Measurements from ENCODE around the gene LRRN4CL.

LRRN4CL gene

DNA sequence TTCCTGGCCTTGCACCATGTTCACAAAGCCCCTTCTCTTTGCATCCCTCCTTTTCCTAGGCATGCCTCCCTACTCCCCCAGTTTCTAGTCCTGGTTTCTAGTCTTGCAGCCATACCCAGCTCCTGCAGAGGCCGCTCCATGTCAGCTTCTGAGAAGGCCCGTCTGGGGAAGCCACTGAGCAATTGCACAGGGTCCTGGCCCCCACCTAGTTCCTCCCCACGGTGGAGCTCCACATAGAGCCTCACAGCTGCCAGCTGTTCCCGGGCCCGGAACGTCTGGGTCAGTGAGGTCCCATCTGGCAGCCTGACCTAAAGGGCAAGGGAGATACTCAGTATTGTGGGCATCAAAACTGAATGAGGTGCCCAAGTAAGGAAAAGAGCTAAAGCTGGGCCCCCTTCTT lies 12.6 kb downstream of the LRRN4CL start:
- TF ChIP-seq CEBPB (IDR thresholded peaks at IDR 0.05) = no peak
- no peak for TF ChIP-seq ZBTB7A (IDR thresholded peaks at IDR 0.05; ENCODE audit: low read depth)
- TF ChIP-seq FOXM1 (IDR thresholded peaks at IDR 0.05; ENCODE audit: borderline replicate concordance, low read depth) = no peak
- TF ChIP-seq CREB1 (IDR thresholded peaks at IDR 0.05; ENCODE audit: low read depth) = no peak
- TF ChIP-seq, protein P1, sequence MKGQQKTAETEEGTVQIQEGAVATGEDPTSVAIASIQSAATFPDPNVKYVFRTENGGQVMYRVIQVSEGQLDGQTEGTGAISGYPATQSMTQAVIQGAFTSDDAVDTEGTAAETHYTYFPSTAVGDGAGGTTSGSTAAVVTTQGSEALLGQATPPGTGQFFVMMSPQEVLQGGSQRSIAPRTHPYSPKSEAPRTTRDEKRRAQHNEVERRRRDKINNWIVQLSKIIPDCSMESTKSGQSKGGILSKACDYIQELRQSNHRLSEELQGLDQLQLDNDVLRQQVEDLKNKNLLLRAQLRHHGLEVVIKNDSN (IDR thresholded peaks at IDR 0.05) = no peak
- no peak for TF ChIP-seq EP300 (IDR thresholded peaks at IDR 0.05; ENCODE audit: borderline replicate concordance)

DNA sequence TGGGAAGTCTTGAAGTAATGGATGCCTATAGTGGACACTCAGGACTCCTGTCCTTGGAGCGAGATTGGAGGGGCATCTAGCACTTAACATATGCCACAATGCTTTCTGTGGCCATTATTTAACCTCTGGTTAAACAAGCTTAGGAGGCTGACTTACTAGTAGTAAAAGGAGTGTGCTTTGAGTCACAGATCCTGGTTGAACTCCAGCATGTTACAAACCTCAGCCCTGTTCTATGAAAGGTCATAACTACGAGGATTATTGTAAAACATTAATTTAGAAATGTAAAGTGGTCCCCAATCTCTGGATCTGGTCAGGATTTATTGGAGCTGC lies 16.2 kb downstream of the LRRN4CL start:
- TF ChIP-seq EGR1 (IDR thresholded peaks at IDR 0.05) = no peak
- TF ChIP-seq TCF12 (IDR thresholded peaks at IDR 0.05; ENCODE audit: low read depth) = no peak
- no peak for TF ChIP-seq ZBTB7A (IDR thresholded peaks at IDR 0.05; ENCODE audit: low read depth)
- TF ChIP-seq, protein P2, sequence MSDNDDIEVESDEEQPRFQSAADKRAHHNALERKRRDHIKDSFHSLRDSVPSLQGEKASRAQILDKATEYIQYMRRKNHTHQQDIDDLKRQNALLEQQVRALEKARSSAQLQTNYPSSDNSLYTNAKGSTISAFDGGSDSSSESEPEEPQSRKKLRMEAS (IDR thresholded peaks at IDR 0.05) = no peak
- no peak for TF ChIP-seq CREB1 (IDR thresholded peaks at IDR 0.05; ENCODE audit: low read depth)
- TF ChIP-seq NFIC (IDR thresholded peaks at IDR 0.05) = no peak
- TF ChIP-seq TEAD4 (IDR thresholded peaks at IDR 0.05) = no peak
- TF ChIP-seq YY1 (IDR thresholded peaks at IDR 0.05; ENCODE audit: low read depth) = no peak
- TF ChIP-seq, protein P3, sequence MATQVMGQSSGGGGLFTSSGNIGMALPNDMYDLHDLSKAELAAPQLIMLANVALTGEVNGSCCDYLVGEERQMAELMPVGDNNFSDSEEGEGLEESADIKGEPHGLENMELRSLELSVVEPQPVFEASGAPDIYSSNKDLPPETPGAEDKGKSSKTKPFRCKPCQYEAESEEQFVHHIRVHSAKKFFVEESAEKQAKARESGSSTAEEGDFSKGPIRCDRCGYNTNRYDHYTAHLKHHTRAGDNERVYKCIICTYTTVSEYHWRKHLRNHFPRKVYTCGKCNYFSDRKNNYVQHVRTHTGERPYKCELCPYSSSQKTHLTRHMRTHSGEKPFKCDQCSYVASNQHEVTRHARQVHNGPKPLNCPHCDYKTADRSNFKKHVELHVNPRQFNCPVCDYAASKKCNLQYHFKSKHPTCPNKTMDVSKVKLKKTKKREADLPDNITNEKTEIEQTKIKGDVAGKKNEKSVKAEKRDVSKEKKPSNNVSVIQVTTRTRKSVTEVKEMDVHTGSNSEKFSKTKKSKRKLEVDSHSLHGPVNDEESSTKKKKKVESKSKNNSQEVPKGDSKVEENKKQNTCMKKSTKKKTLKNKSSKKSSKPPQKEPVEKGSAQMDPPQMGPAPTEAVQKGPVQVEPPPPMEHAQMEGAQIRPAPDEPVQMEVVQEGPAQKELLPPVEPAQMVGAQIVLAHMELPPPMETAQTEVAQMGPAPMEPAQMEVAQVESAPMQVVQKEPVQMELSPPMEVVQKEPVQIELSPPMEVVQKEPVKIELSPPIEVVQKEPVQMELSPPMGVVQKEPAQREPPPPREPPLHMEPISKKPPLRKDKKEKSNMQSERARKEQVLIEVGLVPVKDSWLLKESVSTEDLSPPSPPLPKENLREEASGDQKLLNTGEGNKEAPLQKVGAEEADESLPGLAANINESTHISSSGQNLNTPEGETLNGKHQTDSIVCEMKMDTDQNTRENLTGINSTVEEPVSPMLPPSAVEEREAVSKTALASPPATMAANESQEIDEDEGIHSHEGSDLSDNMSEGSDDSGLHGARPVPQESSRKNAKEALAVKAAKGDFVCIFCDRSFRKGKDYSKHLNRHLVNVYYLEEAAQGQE (IDR thresholded peaks at IDR 0.05; ENCODE audit: low read depth) = no peak
- TF ChIP-seq CEBPB (IDR thresholded peaks at IDR 0.05) = no peak
- no peak for TF ChIP-seq TAF1 (IDR thresholded peaks at IDR 0.05; ENCODE audit: low read depth)
- no peak for TF ChIP-seq RAD21 (IDR thresholded peaks at IDR 0.05; ENCODE audit: low read depth)
- TF ChIP-seq EP300 (IDR thresholded peaks at IDR 0.05; ENCODE audit: borderline replicate concordance) = no peak
- TF ChIP-seq, protein P1 (IDR thresholded peaks at IDR 0.05) = no peak
- no peak for TF ChIP-seq FOXM1 (IDR thresholded peaks at IDR 0.05; ENCODE audit: borderline replicate concordance, low read depth)

DNA sequence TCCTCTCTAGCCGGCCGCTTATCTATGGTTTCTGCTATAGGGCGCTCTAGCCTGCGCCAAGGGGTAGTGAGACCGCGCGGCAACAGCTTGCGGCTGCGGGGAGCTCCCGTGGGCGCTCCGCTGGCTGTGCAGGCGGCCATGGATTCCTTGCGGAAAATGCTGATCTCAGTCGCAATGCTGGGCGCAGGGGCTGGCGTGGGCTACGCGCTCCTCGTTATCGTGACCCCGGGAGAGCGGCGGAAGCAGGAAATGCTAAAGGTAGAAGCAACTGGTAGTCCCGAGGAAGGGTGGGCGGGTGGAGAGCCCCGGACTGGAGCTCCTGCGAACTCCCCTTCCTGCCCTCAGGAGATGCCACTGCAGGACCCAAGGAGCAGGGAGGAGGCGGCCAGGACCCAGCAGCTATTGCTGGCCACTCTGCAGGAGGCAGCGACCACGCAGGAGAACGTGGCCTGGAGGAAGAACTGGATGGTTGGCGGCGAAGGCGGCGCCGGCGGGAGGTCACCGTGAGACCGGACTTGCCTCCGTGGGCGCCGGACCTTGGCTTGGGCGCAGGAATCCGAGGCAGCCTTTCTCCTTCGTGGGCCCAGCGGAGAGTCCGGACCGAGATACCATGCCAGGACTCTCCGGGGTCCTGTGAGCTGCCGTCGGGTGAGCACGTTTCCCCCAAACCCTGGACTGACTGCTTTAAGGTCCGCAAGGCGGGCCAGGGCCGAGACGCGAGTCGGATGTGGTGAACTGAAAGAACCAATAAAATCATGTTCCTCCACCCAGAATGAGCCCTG lies 17.5 kb downstream of the LRRN4CL start, which contains the start of the genes LBHD1 and UQCC3:
Gene LBHD1, minus strand, starts transcription at position 660 of the 782 bp plus-strand sequence. CDS start 2,236 bp downstream, outside the sequence.
Gene UQCC3, plus strand, starts transcription at position 66 of the 782 bp plus-strand sequence. Its CDS starts 73 bp downstream, at position 139.
- TF ChIP-seq TAF1 (IDR thresholded peaks at IDR 0.05; ENCODE audit: low read depth) = peak; percentile 94
- TF ChIP-seq RAD21 (IDR thresholded peaks at IDR 0.05; ENCODE audit: low read depth) = no peak
- TF ChIP-seq CEBPB (IDR thresholded peaks at IDR 0.05) = no peak
- TF ChIP-seq, protein P3 (IDR thresholded peaks at IDR 0.05; ENCODE audit: low read depth) = no peak
- TF ChIP-seq, protein P2 (IDR thresholded peaks at IDR 0.05) = peak; percentile 67
- TF ChIP-seq EP300 (IDR thresholded peaks at IDR 0.05; ENCODE audit: borderline replicate concordance) = no peak; the same call in 1 of the 2 replicates
- 0 out of 2 replicates have a peak, but pooled peaks have one; percentile 9 for TF ChIP-seq EGR1 (IDR thresholded peaks at IDR 0.05)
- 0 out of 2 replicates have a peak, but pooled peaks have one; percentile 14 for TF ChIP-seq CREB1 (IDR thresholded peaks at IDR 0.05; ENCODE audit: low read depth)
- peak; percentile 31; the same call in 1 of the 2 replicates for TF ChIP-seq FOXM1 (IDR thresholded peaks at IDR 0.05; ENCODE audit: borderline replicate concordance, low read depth)
- peak; percentile 48; the same call in 1 of the 2 replicates for TF ChIP-seq ZBTB7A (IDR thresholded peaks at IDR 0.05; ENCODE audit: low read depth)
- TF ChIP-seq NFIC (IDR thresholded peaks at IDR 0.05) = peak; percentile 2; the same call in 1 of the 2 replicates
- peak; percentile 80 for TF ChIP-seq YY1 (IDR thresholded peaks at IDR 0.05; ENCODE audit: low read depth)
- no peak for TF ChIP-seq TEAD4 (IDR thresholded peaks at IDR 0.05)
- TF ChIP-seq TCF12 (IDR thresholded peaks at IDR 0.05; ENCODE audit: low read depth) = peak; percentile 60; the same call in 1 of the 2 replicates
- TF ChIP-seq, protein P1 (IDR thresholded peaks at IDR 0.05) = no peak

DNA sequence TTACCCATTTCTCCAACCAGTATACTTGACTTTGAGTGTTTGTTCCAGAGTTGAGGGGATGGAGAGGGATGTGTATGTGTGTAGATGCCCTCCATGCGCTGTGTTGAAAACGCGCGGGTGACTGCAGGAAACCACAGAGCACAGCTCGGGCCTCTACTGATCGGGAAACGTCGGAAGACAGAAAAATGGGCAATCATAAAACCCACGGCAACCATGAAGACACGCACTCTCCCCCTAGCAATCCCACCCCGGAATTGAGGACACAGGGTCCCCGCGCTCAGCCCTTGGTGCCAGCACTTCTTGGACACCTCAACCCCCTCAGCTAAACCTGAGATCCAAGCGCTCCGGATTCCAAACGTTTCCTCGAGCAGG lies 18.1 kb downstream of the LRRN4CL start:
- TF ChIP-seq, protein P2 (IDR thresholded peaks at IDR 0.05) = no peak
- no peak for TF ChIP-seq TAF1 (IDR thresholded peaks at IDR 0.05; ENCODE audit: low read depth)
- no peak for TF ChIP-seq EGR1 (IDR thresholded peaks at IDR 0.05)
- no peak for TF ChIP-seq YY1 (IDR thresholded peaks at IDR 0.05; ENCODE audit: low read depth)
- TF ChIP-seq FOXM1 (IDR thresholded peaks at IDR 0.05; ENCODE audit: borderline replicate concordance, low read depth) = no peak
- no peak for TF ChIP-seq CEBPB (IDR thresholded peaks at IDR 0.05)
- no peak for TF ChIP-seq RAD21 (IDR thresholded peaks at IDR 0.05; ENCODE audit: low read depth)
- TF ChIP-seq, protein P3 (IDR thresholded peaks at IDR 0.05; ENCODE audit: low read depth) = no peak
- TF ChIP-seq EP300 (IDR thresholded peaks at IDR 0.05; ENCODE audit: borderline replicate concordance) = no peak
- no peak for TF ChIP-seq ZBTB7A (IDR thresholded peaks at IDR 0.05; ENCODE audit: low read depth)
- TF ChIP-seq, protein P1 (IDR thresholded peaks at IDR 0.05) = no peak
- TF ChIP-seq TCF12 (IDR thresholded peaks at IDR 0.05; ENCODE audit: low read depth) = no peak
- no peak for TF ChIP-seq NFIC (IDR thresholded peaks at IDR 0.05)
- no peak for TF ChIP-seq TEAD4 (IDR thresholded peaks at IDR 0.05)
- no peak for TF ChIP-seq CREB1 (IDR thresholded peaks at IDR 0.05; ENCODE audit: low read depth)
